HG02981 (cell line): ENCODE data around the gene COQ3.

Experiments used
- ATAC-seq: cut with Tn5 transposase; IDR thresholded peaks from one replicate; pipeline ENCODE4 v1.9.1; 2021; ENCODE audit warnings: mild to moderate bottlenecking, moderate library complexity; ENCODE audit not compliant: unreplicated experiment

Gene COQ3

GRCh38 chr6:99393698-99394531, at the start of gene COQ3:
Gene COQ3 (minus strand): TSS chr6:99394195. CDS start chr6:99394179, 16 bp downstream.
- peak; percentile 81 for ATAC-seq

- ATAC-seq = peak; percentile 94
Measured at GRCh38 chr6:99434702-99435530, 40.9 kb upstream of the COQ3 start.

GRCh38 chr6:99432877-99433276, 38.9 kb upstream of the COQ3 start:
- no peak for ATAC-seq

GRCh38 chr6:99431901-99432300, 37.9 kb upstream of the COQ3 start:
- ATAC-seq = no peak

- no peak for ATAC-seq
Measured at GRCh38 chr6:99427988-99428387, 34.0 kb upstream of the COQ3 start.

- no peak for ATAC-seq
Measured at GRCh38 chr6:99426451-99426757, 32.4 kb upstream of the COQ3 start.

- ATAC-seq = peak; percentile 42
Measured at GRCh38 chr6:99425647-99426450, 31.9 kb upstream of the COQ3 start.

- peak; percentile 83 for ATAC-seq
Measured at GRCh38 chr6:99424761-99425646, 31.0 kb upstream of the COQ3 start, which contains the start of gene PNISR. Gene PNISR (minus strand): TSS chr6:99425308. CDS start chr6:99414659, 10,649 bp downstream.

- ATAC-seq = no peak
Measured at GRCh38 chr6:99424022-99424421, 30.0 kb upstream of the COQ3 start.

GRCh38 chr6:99422912-99423311, 28.9 kb upstream of the COQ3 start:
- ATAC-seq = no peak

GRCh38 chr6:99416892-99417767, 23.1 kb upstream of the COQ3 start:
- ATAC-seq = peak; percentile 90

GRCh38 chr6:99416226-99416625, 22.2 kb upstream of the COQ3 start:
- no peak for ATAC-seq

GRCh38 chr6:99415446-99415845, 21.5 kb upstream of the COQ3 start:
- no peak for ATAC-seq

GRCh38 chr6:99412065-99412464, 18.1 kb upstream of the COQ3 start:
- ATAC-seq = no peak

- ATAC-seq = no peak
Measured at GRCh38 chr6:99409672-99410071, 15.7 kb upstream of the COQ3 start.

GRCh38 chr6:99407076-99407475, 13.1 kb upstream of the COQ3 start:
- ATAC-seq = no peak

- ATAC-seq = no peak
Measured at GRCh38 chr6:99402448-99402847, 8.5 kb upstream of the COQ3 start.

GRCh38 chr6:99397287-99397686, 3.3 kb upstream of the COQ3 start:
- no peak for ATAC-seq

GRCh38 chr6:99393366-99393697, 663 bp downstream of the COQ3 start:
- ATAC-seq = peak; percentile 29
